Measurements from ENCODE around the gene SAYSD1. TPM values are rescaled to one million over a fixed set of nuclear protein-coding genes. Genes with fewer than 3 reads are reported as not detected.
A peak's percentile ranks its signal among the peaks of the same experiment; 100 is the strongest.

SAYSD1 gene
- total and polyA plus RNA-seq, 9 of the 15 experiments (the other 6 are each of a cell fraction or from before 2014, with no cell fraction given) = 3.5 to 19.1 (median 12.4) TPM

GRCh38 chr6:39090036-39090435, 24.9 kb downstream of the SAYSD1 start (continued):
- TF ChIP-seq ZC3H11A (IDR thresholded peaks at IDR 0.05; ENCODE audit: low read depth, low read length) = no peak
- no peak for TF ChIP-seq NR2F6 (CRISPR knock-in tag; IDR thresholded peaks at IDR 0.05)
- peak; percentile 36; the same call in 1 of the 2 replicates for TF ChIP-seq ETV1 (tag; conservative IDR thresholded peaks at IDR 0.05; ENCODE audit: low read depth)
- no peak for TF ChIP-seq ETV6 (IDR thresholded peaks at IDR 0.05; ENCODE audit: borderline replicate concordance in 1 of 2, low read depth in 2 of 2, low read length in 1 of 2)
- no peak for TF ChIP-seq ETV6 (CRISPR knock-in tag; IDR thresholded peaks at IDR 0.05; ENCODE audit: borderline replicate concordance)
- TF ChIP-seq ZC3H4 (CRISPR knock-in tag; IDR thresholded peaks at IDR 0.05; ENCODE audit: borderline replicate concordance) = no peak

GRCh38 chr6:39088331-39088730, 26.7 kb downstream of the SAYSD1 start:
- no TSS peak for BruUV-seq (replicated peaks)
- Histone ChIP-seq H3K9me3 (replicated peaks; ENCODE audit: control insufficient read depth, insufficient read depth, low read depth, low read length) (no peaks in the 10 kb centered on the region), H3K4me3 (no peak overlapping the region), H2AFZ (ENCODE audit: low read depth, low read length) (no peak overlapping the region), H3K4me1 (replicated peaks in 1 of 2; ENCODE audit: control insufficient read depth in 2 of 2, insufficient read depth in 2 of 2, low read length in 2 of 2) (no peaks in the 10 kb centered on the region; a peak in 1 of 5 replicates), H3K27ac (ENCODE audit: extremely low read depth, low read depth, low read length) (no peak overlapping the region), H3K4me2 (ENCODE audit: insufficient read depth, low read length) (no peak overlapping the region), H3K79me2 (ENCODE audit: control insufficient read depth, insufficient read depth, low read length) (no peaks in the 10 kb centered on the region), H3K27me3 (ENCODE audit: control insufficient read depth in 2 of 2, insufficient read depth in 2 of 2, low read length in 2 of 2) (peaks cover 39 to 77% of the 10 kb centered on the region in 2 experiments), H4K20me1 (replicated peaks; ENCODE audit: control insufficient read depth, insufficient read depth, low read length) (peaks cover 8% of the 10 kb centered on the region), H3K36me3 (ENCODE audit: control insufficient read depth, insufficient read depth, low read length) (no peaks in the 10 kb centered on the region), H3K9me1 (ENCODE audit: control insufficient read depth, insufficient read depth, low read length) (no peaks in the 10 kb centered on the region), H3K9ac (ENCODE audit: insufficient read depth in 1 of 2, low read depth in 2 of 2, low read length in 2 of 2) (no peak overlapping the region)
- DNase-seq (ENCODE audit: extremely low read depth in 1 of 4, low spot score in 3 of 4) (peak; percentile 33 to 55 (median 47)), FAIRE-seq (peak; percentile 68), ATAC-seq (peak; percentile 92)
- ChIA-PET POLR2A (interaction anchor here (0.6 to 2.4 kb wide), 8 partner anchors 10 to 1523 kb away, joined by 3 to 7 read pairs (median 4); no protein-coding TSS in a partner anchor), CTCF (ENCODE audit: low intra/inter-chr PET ratio) (interaction anchor here (0.6 to 1.2 kb wide), 3 partner anchors 84 to 215 kb away, joined by 3 read pairs; no protein-coding TSS in a partner anchor)
- WGBS (ENCODE audit: insufficient coverage, low coverage, missing lambda C conversion rate) = 3% methylated on average over 4 of the region's 4 CpGs
- intact Hi-C loops (cut with micrococcal nuclease) = loop anchor here (5.0 kb wide), 1 partner anchor 214 kb away; no protein-coding TSS in a partner anchor
- in situ Hi-C loops (cut with MboI) = no loop called here
- TF ChIP-seq ETV1 (tag; conservative IDR thresholded peaks at IDR 0.05; ENCODE audit: low read depth) = no peak
- no peak for TF ChIP-seq EP400 (IDR thresholded peaks at IDR 0.05)
- TF ChIP-seq SIX5 (IDR thresholded peaks at IDR 0.05; ENCODE audit: borderline replicate concordance in 1 of 2, insufficient read depth in 1 of 2, low read depth in 1 of 2, low read length in 2 of 2) = no peak
- TF ChIP-seq MAFK (IDR thresholded peaks at IDR 0.05; ENCODE audit: low read length) = no peak
- TF ChIP-seq BRD4 (IDR thresholded peaks at IDR 0.05) = no peak
- no peak for TF ChIP-seq ZNF695 (CRISPR knock-in tag; IDR thresholded peaks at IDR 0.05)
- TF ChIP-seq DMBX1 (CRISPR knock-in tag; IDR thresholded peaks at IDR 0.05; ENCODE audit: borderline replicate concordance) = 0 out of 2 replicates have a peak, but pooled peaks have one; percentile 40
- TF ChIP-seq, protein P1, sequence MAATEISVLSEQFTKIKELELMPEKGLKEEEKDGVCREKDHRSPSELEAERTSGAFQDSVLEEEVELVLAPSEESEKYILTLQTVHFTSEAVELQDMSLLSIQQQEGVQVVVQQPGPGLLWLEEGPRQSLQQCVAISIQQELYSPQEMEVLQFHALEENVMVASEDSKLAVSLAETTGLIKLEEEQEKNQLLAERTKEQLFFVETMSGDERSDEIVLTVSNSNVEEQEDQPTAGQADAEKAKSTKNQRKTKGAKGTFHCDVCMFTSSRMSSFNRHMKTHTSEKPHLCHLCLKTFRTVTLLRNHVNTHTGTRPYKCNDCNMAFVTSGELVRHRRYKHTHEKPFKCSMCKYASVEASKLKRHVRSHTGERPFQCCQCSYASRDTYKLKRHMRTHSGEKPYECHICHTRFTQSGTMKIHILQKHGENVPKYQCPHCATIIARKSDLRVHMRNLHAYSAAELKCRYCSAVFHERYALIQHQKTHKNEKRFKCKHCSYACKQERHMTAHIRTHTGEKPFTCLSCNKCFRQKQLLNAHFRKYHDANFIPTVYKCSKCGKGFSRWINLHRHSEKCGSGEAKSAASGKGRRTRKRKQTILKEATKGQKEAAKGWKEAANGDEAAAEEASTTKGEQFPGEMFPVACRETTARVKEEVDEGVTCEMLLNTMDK (IDR thresholded peaks at IDR 0.05; ENCODE audit: borderline replicate concordance, insufficient read depth, low read depth, low read length, poor library complexity, severe bottlenecking) = no peak
- no peak for TF ChIP-seq TCF7L2 (IDR thresholded peaks at IDR 0.05; ENCODE audit: low read depth, low read length)
- TF ChIP-seq, protein P2, sequence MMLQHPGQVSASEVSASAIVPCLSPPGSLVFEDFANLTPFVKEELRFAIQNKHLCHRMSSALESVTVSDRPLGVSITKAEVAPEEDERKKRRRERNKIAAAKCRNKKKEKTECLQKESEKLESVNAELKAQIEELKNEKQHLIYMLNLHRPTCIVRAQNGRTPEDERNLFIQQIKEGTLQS (IDR thresholded peaks at IDR 0.05) = no peak
- TF ChIP-seq, protein P2 (CRISPR knock-in tag; conservative IDR thresholded peaks at IDR 0.05) = no peak
- TF ChIP-seq, protein P3, sequence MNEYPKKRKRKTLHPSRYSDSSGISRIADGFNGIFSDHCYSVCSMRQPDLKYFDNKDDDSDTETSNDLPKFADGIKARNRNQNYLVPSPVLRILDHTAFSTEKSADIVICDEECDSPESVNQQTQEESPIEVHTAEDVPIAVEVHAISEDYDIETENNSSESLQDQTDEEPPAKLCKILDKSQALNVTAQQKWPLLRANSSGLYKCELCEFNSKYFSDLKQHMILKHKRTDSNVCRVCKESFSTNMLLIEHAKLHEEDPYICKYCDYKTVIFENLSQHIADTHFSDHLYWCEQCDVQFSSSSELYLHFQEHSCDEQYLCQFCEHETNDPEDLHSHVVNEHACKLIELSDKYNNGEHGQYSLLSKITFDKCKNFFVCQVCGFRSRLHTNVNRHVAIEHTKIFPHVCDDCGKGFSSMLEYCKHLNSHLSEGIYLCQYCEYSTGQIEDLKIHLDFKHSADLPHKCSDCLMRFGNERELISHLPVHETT (CRISPR knock-in tag; conservative IDR thresholded peaks at IDR 0.05 in 1 of 2, IDR thresholded peaks at IDR 0.05 in 1 of 2) = no peak
